ENCODE measurements around the gene DIP2C.
"Not testable (repeated sequence)": the region's sequence is repeated elsewhere in the genome, so short reads cannot be mapped to it uniquely, and the experiment has no call there.

The DIP2C gene

GRCh38 chr10:264160-265073 lies 425.1 kb downstream of the DIP2C start:
- H3K79me1 ChIP-seq (ENCODE audit: low read length); H3K4me1 ChIP-seq (ENCODE audit: control insufficient read depth in 1 of 2, insufficient read depth in 2 of 2, low read length in 2 of 2); H3K4ac ChIP-seq (ENCODE audit: low read depth, low read length); H2BK5ac ChIP-seq (ENCODE audit: low read depth, low read length, poor library complexity); H2AK5ac ChIP-seq (ENCODE audit: low read length); H3K36me3 ChIP-seq (ENCODE audit: control insufficient read depth in 1 of 2, insufficient read depth in 2 of 2, low read length in 2 of 2); H3K4me3 ChIP-seq (ENCODE audit: low read depth, low read length); H3K27ac ChIP-seq (ENCODE audit: low read depth, low read length); H3K18ac ChIP-seq (ENCODE audit: low read length); H3K14ac ChIP-seq (ENCODE audit: low read length); H3K23ac ChIP-seq (ENCODE audit: low read length); H3K4me2 ChIP-seq (ENCODE audit: low read length); H3K27me3 ChIP-seq (ENCODE audit: insufficient read depth, low read length); H2AFZ ChIP-seq (ENCODE audit: insufficient read depth, low read length, poor library complexity); H2BK12ac ChIP-seq (ENCODE audit: low read length); H2BK120ac ChIP-seq (ENCODE audit: insufficient read depth, low read length, poor library complexity); H4K12ac ChIP-seq (ENCODE audit: low read depth, low read length); H3K9ac ChIP-seq (ENCODE audit: low read length); H3K79me2 ChIP-seq (ENCODE audit: control insufficient read depth, insufficient read depth, low read length, poor library complexity); H4K91ac ChIP-seq (ENCODE audit: low read depth, low read length); H4K8ac ChIP-seq (ENCODE audit: low read depth, low read length); H3K9me3 ChIP-seq (ENCODE audit: insufficient read depth, low read depth, low read length): not testable (repeated sequence)
- DNase-seq = peak; percentile 71 to 79
- no CpG with 5 or more reads among the region's 11 CpGs for WGBS (ENCODE audit: extremely low coverage, insufficient coverage, insufficient read length)

GRCh38 chr10:260819-261429 lies 428.5 kb downstream of the DIP2C start:
- no CpG with 5 or more reads among the region's 15 CpGs for WGBS (ENCODE audit: extremely low coverage, insufficient coverage, insufficient read length)
- Histone ChIP-seq H2AFZ (ENCODE audit: insufficient read depth, low read length, poor library complexity) (no peak overlapping the region), H3K4me3 (ENCODE audit: low read depth, low read length) (no peak overlapping the region)

GRCh38 chr10:251982-252582 lies 437.4 kb downstream of the DIP2C start:
- no peak overlapping the region for H3K4ac ChIP-seq (ENCODE audit: low read depth, low read length)

More at GRCh38 chr10:260819-261429, 428.5 kb downstream of the DIP2C start:
- no peaks in the 10 kb centered on the region for H3K79me2 ChIP-seq (ENCODE audit: control insufficient read depth, insufficient read depth, low read length, poor library complexity)
- no peaks in the 10 kb centered on the region for H3K79me1 ChIP-seq (ENCODE audit: low read length)
- H3K18ac ChIP-seq (ENCODE audit: low read length) = no peak overlapping the region
- H2BK5ac ChIP-seq (ENCODE audit: low read depth, low read length, poor library complexity) = no peak overlapping the region
- no peak overlapping the region for H4K8ac ChIP-seq (ENCODE audit: low read depth, low read length)
- H3K4me1 ChIP-seq (ENCODE audit: control insufficient read depth in 1 of 2, insufficient read depth in 2 of 2, low read length in 2 of 2) = no peaks in the 10 kb centered on the region
- no peaks in the 10 kb centered on the region for H3K27me3 ChIP-seq (ENCODE audit: insufficient read depth, low read length)
- no peak overlapping the region for H3K23ac ChIP-seq (ENCODE audit: low read length)
- H2BK12ac ChIP-seq (ENCODE audit: low read length) = no peak overlapping the region
- H3K36me3 ChIP-seq (ENCODE audit: control insufficient read depth in 1 of 2, insufficient read depth in 2 of 2, low read length in 2 of 2) = no peaks in the 10 kb centered on the region
- no peak overlapping the region for H3K4ac ChIP-seq (ENCODE audit: low read depth, low read length)
- no peak overlapping the region for H4K12ac ChIP-seq (ENCODE audit: low read depth, low read length)
- H3K4me2 ChIP-seq (ENCODE audit: low read length) = no peak overlapping the region
- H2AK5ac ChIP-seq (ENCODE audit: low read length) = no peak overlapping the region
- H3K9me3 ChIP-seq (ENCODE audit: insufficient read depth, low read depth, low read length) = no peaks in the 10 kb centered on the region
- no peak overlapping the region for H2BK120ac ChIP-seq (ENCODE audit: insufficient read depth, low read length, poor library complexity)
- H3K27ac ChIP-seq (ENCODE audit: low read depth, low read length) = no peak overlapping the region
- DNase-seq = no peak
- no peak overlapping the region for H4K91ac ChIP-seq (ENCODE audit: low read depth, low read length)
- H3K14ac ChIP-seq (ENCODE audit: low read length) = no peak overlapping the region
- H3K9ac ChIP-seq (ENCODE audit: low read length) = no peak overlapping the region

GRCh38 chr10:248307-248706 lies 441.2 kb downstream of the DIP2C start:
- H3K18ac ChIP-seq (ENCODE audit: low read length) = no peak overlapping the region
- H2AFZ ChIP-seq (ENCODE audit: insufficient read depth, low read length, poor library complexity) = no peak overlapping the region
- no peaks in the 10 kb centered on the region for H3K79me2 ChIP-seq (ENCODE audit: control insufficient read depth, insufficient read depth, low read length, poor library complexity)
- H2BK12ac ChIP-seq (ENCODE audit: low read length) = no peak overlapping the region
- peaks cover 22 to 39% of the 10 kb centered on the region in 2 experiments for H3K36me3 ChIP-seq (ENCODE audit: control insufficient read depth in 1 of 2, insufficient read depth in 2 of 2, low read length in 2 of 2)
- no peak overlapping the region for H3K4me2 ChIP-seq (ENCODE audit: low read length)
- no peak overlapping the region for H2BK5ac ChIP-seq (ENCODE audit: low read depth, low read length, poor library complexity)
- H3K79me1 ChIP-seq (ENCODE audit: low read length) = no peaks in the 10 kb centered on the region
- H4K8ac ChIP-seq (ENCODE audit: low read depth, low read length) = no peak overlapping the region
- no peaks in the 10 kb centered on the region for H3K4me1 ChIP-seq (ENCODE audit: control insufficient read depth in 1 of 2, insufficient read depth in 2 of 2, low read length in 2 of 2)
- no peaks in the 10 kb centered on the region for H3K27me3 ChIP-seq (ENCODE audit: insufficient read depth, low read length)
- no peak overlapping the region for H3K4me3 ChIP-seq (ENCODE audit: low read depth, low read length)
- no CpG with 5 or more reads among the region's 15 CpGs for WGBS (ENCODE audit: extremely low coverage, insufficient coverage, insufficient read length)
- no peak overlapping the region for H3K23ac ChIP-seq (ENCODE audit: low read length)
- no peak overlapping the region for H2BK120ac ChIP-seq (ENCODE audit: insufficient read depth, low read length, poor library complexity)
- no peak overlapping the region for H4K12ac ChIP-seq (ENCODE audit: low read depth, low read length)
- H3K14ac ChIP-seq (ENCODE audit: low read length) = no peak overlapping the region
- no peak overlapping the region for H3K4ac ChIP-seq (ENCODE audit: low read depth, low read length)
- H3K27ac ChIP-seq (ENCODE audit: low read depth, low read length) = no peak overlapping the region
- no peaks in the 10 kb centered on the region for H3K9me3 ChIP-seq (ENCODE audit: insufficient read depth, low read depth, low read length)
- no peak overlapping the region for H3K9ac ChIP-seq (ENCODE audit: low read length)
- no peak overlapping the region for H2AK5ac ChIP-seq (ENCODE audit: low read length)
- H4K91ac ChIP-seq (ENCODE audit: low read depth, low read length) = no peak overlapping the region
- DNase-seq = no peak

More at GRCh38 chr10:251982-252582, 437.4 kb downstream of the DIP2C start:
- Histone ChIP-seq H4K12ac (ENCODE audit: low read depth, low read length) (peak overlapping the region; percentile 72), H2BK120ac (ENCODE audit: insufficient read depth, low read length, poor library complexity) (no peak overlapping the region), H3K4me3 (ENCODE audit: low read depth, low read length) (no peak overlapping the region), H4K91ac (ENCODE audit: low read depth, low read length) (no peak overlapping the region), H3K18ac (ENCODE audit: low read length) (no peak overlapping the region), H3K9me3 (ENCODE audit: insufficient read depth, low read depth, low read length) (no peaks in the 10 kb centered on the region), H2BK5ac (ENCODE audit: low read depth, low read length, poor library complexity) (no peak overlapping the region), H3K4me1 (ENCODE audit: control insufficient read depth in 1 of 2, insufficient read depth in 2 of 2, low read length in 2 of 2) (no peaks in the 10 kb centered on the region), H3K79me1 (ENCODE audit: low read length) (no peaks in the 10 kb centered on the region), H2AK5ac (ENCODE audit: low read length) (no peak overlapping the region), H3K4me2 (ENCODE audit: low read length) (no peak overlapping the region), H2BK12ac (ENCODE audit: low read length) (no peak overlapping the region), H3K27ac (ENCODE audit: low read depth, low read length) (no peak overlapping the region), H3K79me2 (ENCODE audit: control insufficient read depth, insufficient read depth, low read length, poor library complexity) (no peaks in the 10 kb centered on the region), H3K14ac (ENCODE audit: low read length) (no peak overlapping the region), H4K8ac (ENCODE audit: low read depth, low read length) (no peak overlapping the region), H3K23ac (ENCODE audit: low read length) (no peak overlapping the region), H2AFZ (ENCODE audit: insufficient read depth, low read length, poor library complexity) (no peak overlapping the region), H3K36me3 (ENCODE audit: control insufficient read depth in 1 of 2, insufficient read depth in 2 of 2, low read length in 2 of 2) (peaks cover 14 to 29% of the 10 kb centered on the region in 2 experiments), H3K9ac (ENCODE audit: low read length) (no peak overlapping the region), H3K27me3 (ENCODE audit: insufficient read depth, low read length) (no peaks in the 10 kb centered on the region)
- no peak for DNase-seq
- no CpG with 5 or more reads among the region's 13 CpGs for WGBS (ENCODE audit: extremely low coverage, insufficient coverage, insufficient read length)

Measured in trophoblast cell (in vitro differentiated cells and primary cell).